ENCODE data around the gene RNF152. TPM values are rescaled to one million over a fixed set of nuclear protein-coding genes. Genes with fewer than 3 reads are reported as not detected.

The RNF152 gene
- 7.3 and 12.8 TPM in 2 replicates for total RNA-seq (ENCODE audit: low replicate concordance)

GRCh38 chr18:61892683-61893308, at the start of gene RNF152:
Gene RNF152, minus strand, starts transcription at chr18:61893007. Its CDS starts 76,544 bp downstream, at chr18:61816463.
- peak; percentile 39 for TF ChIP-seq CTCF (IDR thresholded peaks at IDR 0.05; ENCODE audit: insufficient read depth, low read length)
- H3K4me3 ChIP-seq (ENCODE audit: low read depth, low read length): peak within 1 kb of the TSS; percentile 87
- DNase-seq (ENCODE audit: low read depth): peak; percentile 27

GRCh38 chr18:61941948-61942471, 49.2 kb upstream of the RNF152 start:
- DNase-seq (ENCODE audit: low read depth): no peak
- TF ChIP-seq CTCF (IDR thresholded peaks at IDR 0.05; ENCODE audit: insufficient read depth, low read length): no peak
- H3K4me3 ChIP-seq (ENCODE audit: low read depth, low read length): no peak overlapping the region

GRCh38 chr18:61939046-61939674, 46.4 kb upstream of the RNF152 start:
- no peak for DNase-seq (ENCODE audit: low read depth)
- no peak for TF ChIP-seq CTCF (IDR thresholded peaks at IDR 0.05; ENCODE audit: insufficient read depth, low read length)
- no peak overlapping the region for H3K4me3 ChIP-seq (ENCODE audit: low read depth, low read length)

- DNase-seq (ENCODE audit: low read depth): no peak
- H3K4me3 ChIP-seq (ENCODE audit: low read depth, low read length): no peak overlapping the region
- no peak for TF ChIP-seq CTCF (IDR thresholded peaks at IDR 0.05; ENCODE audit: insufficient read depth, low read length)
Measured at GRCh38 chr18:61935362-61935761, 42.6 kb upstream of the RNF152 start.

GRCh38 chr18:61931654-61932379, 39.0 kb upstream of the RNF152 start:
- H3K4me3 ChIP-seq (ENCODE audit: low read depth, low read length): no peak overlapping the region
- TF ChIP-seq CTCF (IDR thresholded peaks at IDR 0.05; ENCODE audit: insufficient read depth, low read length): no peak
- no peak for DNase-seq (ENCODE audit: low read depth)

- no peak overlapping the region for H3K4me3 ChIP-seq (ENCODE audit: low read depth, low read length)
- no peak for DNase-seq (ENCODE audit: low read depth)
- TF ChIP-seq CTCF (IDR thresholded peaks at IDR 0.05; ENCODE audit: insufficient read depth, low read length): no peak
Measured at GRCh38 chr18:61929881-61930640, 37.3 kb upstream of the RNF152 start.

Measured in fibroblast of the aortic adventitia (primary cell).